MCF 10A (cell line): ENCODE measurements around the gene SMAD3. TPM values are rescaled to one million over a fixed set of nuclear protein-coding genes. Genes with fewer than 3 reads are reported as not detected.

Experiments
- BruUV-seq: library from RNA; stranded (reverse); fragments of 400-500 nt; replicated peaks from 2 replicates; lab custom pipeline; 2021; lab: Mats Ljungman, UMichigan
- CTCF ChIA-PET: fragments of 300-600 bp; sonication (Branson Sonifier 250); formaldehyde crosslinking; extraction: SDS; loops from one replicate; lab custom pipeline; 2021; ENCODE audit warnings: antibody characterized with exemption, inconsistent platforms; lab: Yijun Ruan, JAX
- POLR2A ChIA-PET: fragments of 300-600, 350-650 bp; sonication (Branson Sonifier 250); formaldehyde crosslinking; extraction: SDS; loops from one replicate; lab custom pipeline; 2020; ENCODE audit warnings: antibody characterized with exemption, inconsistent platforms; lab: Yijun Ruan, JAX
- DNase-seq: peaks from one replicate; pipeline ENCODE4 v3.0.0-alpha.2; 2018; ENCODE audit not compliant: unreplicated experiment
- H3K27ac Mint-ChIP-seq: one replicate; pipeline ENCODE4 v1.8.0; 2022; ENCODE audit warnings: mild to moderate bottlenecking, low read depth, mixed read lengths; ENCODE audit not compliant: unreplicated experiment
- H3K27me3 Mint-ChIP-seq: one replicate; pipeline ENCODE4 v1.8.0; 2022; ENCODE audit warnings: mixed read lengths; ENCODE audit not compliant: insufficient read depth, unreplicated experiment
- H3K36me3 Mint-ChIP-seq: one replicate; pipeline ENCODE4 v1.8.0; 2022; ENCODE audit warnings: mild to moderate bottlenecking, moderate library complexity, mixed read lengths; ENCODE audit not compliant: insufficient read depth, unreplicated experiment
- H3K4me1 Mint-ChIP-seq: one replicate; pipeline ENCODE4 v1.8.0; 2022; ENCODE audit warnings: mixed read lengths; ENCODE audit not compliant: insufficient read depth, unreplicated experiment
- H3K4me3 Mint-ChIP-seq: one replicate; pipeline ENCODE4 v1.8.0; 2022; ENCODE audit warnings: mild to moderate bottlenecking, moderate library complexity, mixed read lengths; ENCODE audit not compliant: unreplicated experiment
- H3K9me3 Mint-ChIP-seq: one replicate; pipeline ENCODE4 v1.8.0; 2022; ENCODE audit warnings: mixed read lengths; ENCODE audit not compliant: unreplicated experiment
- intact Hi-C: fragments of 100-400 bp; cut with micrococcal nuclease; formaldehyde crosslinking; loops from 2 replicates; pipeline ENCODE4 v1.14.1; 2022
- total RNA-seq: library from RNA; stranded (reverse); gene quantifications from 2 replicates; pipeline ENCODE4 v1.2.3, GENCODE V29; 2022
- TF ChIP-seq, protein P1 (sequence below): fragments of 200-600 bp; IDR thresholded peaks from one replicate; pipeline ENCODE4 v1.8.0; 2022; ENCODE audit warnings: antibody characterized with exemption, mild to moderate bottlenecking; ENCODE audit not compliant: unreplicated experiment

Gene SMAD3
- total RNA-seq, 1 experiment from 2014 or later = 19.9 TPM

DNA sequence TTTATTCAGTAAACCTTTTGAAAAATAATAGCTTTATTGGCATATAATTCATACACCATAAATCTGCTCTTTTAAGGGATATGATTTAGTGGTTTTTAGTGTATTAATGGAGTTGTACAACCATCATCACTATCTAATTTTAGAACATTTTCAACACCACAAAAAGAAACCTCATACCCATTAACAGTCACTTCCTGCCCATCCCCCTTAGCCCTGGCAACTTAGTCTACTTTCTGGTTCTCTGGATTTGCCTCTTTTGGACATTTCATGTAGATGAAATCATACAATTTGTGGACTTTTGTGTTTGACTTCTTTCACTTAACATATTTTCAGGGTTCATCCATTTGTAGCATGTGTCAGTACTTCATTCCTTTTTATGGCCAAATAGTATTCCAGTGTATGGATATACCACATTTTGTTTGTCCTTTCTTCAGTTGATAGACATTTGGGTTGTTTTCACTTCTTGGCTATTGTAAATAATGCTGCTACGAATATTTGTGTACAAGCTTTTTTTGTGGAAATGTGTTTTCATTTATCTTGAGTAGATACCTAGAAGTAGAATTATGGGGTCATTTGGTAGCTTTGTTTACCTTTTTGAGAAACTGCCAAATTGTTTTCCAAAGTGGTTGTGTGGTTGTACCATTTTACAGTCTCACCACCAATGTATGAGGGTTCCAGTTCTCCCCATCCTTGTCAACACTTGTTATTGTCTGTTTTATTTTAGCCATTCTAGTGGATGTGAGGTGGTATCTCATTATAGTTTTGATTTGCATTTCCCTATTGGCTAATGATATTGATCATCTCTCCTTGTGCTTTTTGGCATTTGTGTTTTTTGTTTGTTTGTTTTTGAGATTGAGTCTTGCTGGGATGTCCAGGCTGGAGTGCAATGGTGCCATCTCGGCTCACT, 45.8 kb downstream of the SMAD3 start:
- H3K9me3 Mint-ChIP-seq = no peaks in the 10 kb centered on the region
- POLR2A ChIA-PET = interaction anchor here (1.3 kb wide), 1 partner anchor 14 kb away, joined by 7 read pairs; no protein-coding TSS in a partner anchor
- no peak for DNase-seq

DNA sequence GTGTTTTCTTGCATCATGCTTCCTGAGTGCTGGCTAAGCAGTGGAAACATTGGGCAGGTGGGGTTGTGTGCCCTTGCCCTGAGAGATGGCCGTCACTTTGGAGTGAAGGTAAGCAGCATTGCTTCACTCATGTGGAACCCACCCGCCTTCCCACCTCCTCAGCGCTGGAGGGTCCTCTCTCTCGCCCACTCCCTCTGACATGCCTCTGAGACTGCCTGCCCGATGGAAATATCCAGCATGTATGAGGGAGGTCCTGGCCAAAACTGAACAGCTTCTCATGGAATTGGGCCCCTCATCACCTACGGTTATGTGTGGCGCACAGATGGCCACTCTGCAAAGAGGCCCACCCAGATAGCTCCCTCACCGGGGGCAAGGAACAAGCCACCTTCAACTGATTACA, 48.6 kb downstream of the SMAD3 start:
- Mint-ChIP-seq H3K9me3 (no peaks in the 10 kb centered on the region), H3K4me1 (peaks cover 28% of the 10 kb centered on the region), H3K4me3 (no peak overlapping the region), H3K27me3 (no peaks in the 10 kb centered on the region), H3K36me3 (peaks cover 5% of the 10 kb centered on the region), H3K27ac (no peak overlapping the region)
- no peak for DNase-seq
- ChIA-PET CTCF (no interaction called here), POLR2A (no interaction called here)
- TF ChIP-seq, protein P1, sequence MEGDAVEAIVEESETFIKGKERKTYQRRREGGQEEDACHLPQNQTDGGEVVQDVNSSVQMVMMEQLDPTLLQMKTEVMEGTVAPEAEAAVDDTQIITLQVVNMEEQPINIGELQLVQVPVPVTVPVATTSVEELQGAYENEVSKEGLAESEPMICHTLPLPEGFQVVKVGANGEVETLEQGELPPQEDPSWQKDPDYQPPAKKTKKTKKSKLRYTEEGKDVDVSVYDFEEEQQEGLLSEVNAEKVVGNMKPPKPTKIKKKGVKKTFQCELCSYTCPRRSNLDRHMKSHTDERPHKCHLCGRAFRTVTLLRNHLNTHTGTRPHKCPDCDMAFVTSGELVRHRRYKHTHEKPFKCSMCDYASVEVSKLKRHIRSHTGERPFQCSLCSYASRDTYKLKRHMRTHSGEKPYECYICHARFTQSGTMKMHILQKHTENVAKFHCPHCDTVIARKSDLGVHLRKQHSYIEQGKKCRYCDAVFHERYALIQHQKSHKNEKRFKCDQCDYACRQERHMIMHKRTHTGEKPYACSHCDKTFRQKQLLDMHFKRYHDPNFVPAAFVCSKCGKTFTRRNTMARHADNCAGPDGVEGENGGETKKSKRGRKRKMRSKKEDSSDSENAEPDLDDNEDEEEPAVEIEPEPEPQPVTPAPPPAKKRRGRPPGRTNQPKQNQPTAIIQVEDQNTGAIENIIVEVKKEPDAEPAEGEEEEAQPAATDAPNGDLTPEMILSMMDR = no peak
- BruUV-seq = no TSS peak
- intact Hi-C loops = no loop called here

More for the DNA sequence above, 45.8 kb downstream of the SMAD3 start:
- intact Hi-C loops = no loop called here
- CTCF ChIA-PET = no interaction called here
- Mint-ChIP-seq H3K36me3 (peaks cover 10% of the 10 kb centered on the region), H3K27ac (no peak overlapping the region), H3K4me3 (no peak overlapping the region), H3K27me3 (no peaks in the 10 kb centered on the region), H3K4me1 (peaks cover 22% of the 10 kb centered on the region)
- BruUV-seq = no TSS peak
- TF ChIP-seq, protein P1 = no peak

DNA sequence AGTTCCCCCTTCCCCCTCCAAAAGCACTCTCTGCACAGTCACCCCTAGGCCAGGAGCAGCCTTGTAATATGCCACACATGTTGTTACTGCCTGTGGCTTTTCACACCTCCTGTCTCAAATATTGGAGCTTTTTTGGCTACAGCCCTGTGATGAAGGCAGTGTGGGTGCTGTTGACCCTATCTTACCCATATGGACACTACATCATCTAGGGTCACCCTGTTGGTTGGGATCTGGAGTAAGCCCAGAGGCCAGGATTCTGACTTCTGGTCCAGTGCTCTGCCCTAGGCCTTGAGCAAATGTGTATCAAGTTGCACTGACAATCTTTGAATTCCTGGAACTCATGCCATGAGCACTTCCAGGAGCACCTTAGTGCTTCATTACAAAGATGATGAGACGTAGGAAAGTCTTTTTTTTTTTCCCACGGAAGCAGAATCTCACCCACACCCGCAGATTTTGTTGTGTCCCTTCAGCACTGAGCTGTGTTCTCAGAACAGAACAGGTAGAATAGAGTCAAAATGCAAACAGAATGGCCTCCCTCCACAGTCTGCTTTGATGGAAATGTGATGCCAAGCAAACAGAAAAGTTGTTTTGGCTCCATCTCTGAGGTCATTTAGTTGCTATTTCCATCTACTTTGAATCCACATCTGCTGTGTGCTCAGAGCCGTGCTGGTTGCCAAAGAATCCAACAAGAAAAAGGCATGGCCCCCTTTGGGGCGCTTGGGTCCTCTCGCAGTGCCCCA, 49.6 kb downstream of the SMAD3 start:
- no peaks in the 10 kb centered on the region for H3K27me3 Mint-ChIP-seq

More for the DNA sequence above, 49.6 kb downstream of the SMAD3 start:
- intact Hi-C loops = no loop called here
- H3K36me3 Mint-ChIP-seq = peaks cover 5% of the 10 kb centered on the region
- CTCF ChIA-PET = no interaction called here
- POLR2A ChIA-PET = interaction anchor here (0.7 to 0.8 kb wide), 2 partner anchors 41 to 49 kb away, joined by 4 read pairs; partner anchors contain the start of gene SMAD3
- no peak overlapping the region for H3K4me3 Mint-ChIP-seq
- no TSS peak for BruUV-seq
- no peak for DNase-seq
- TF ChIP-seq, protein P1 = no peak
- H3K4me1 Mint-ChIP-seq = peaks cover 33% of the 10 kb centered on the region
- no peaks in the 10 kb centered on the region for H3K9me3 Mint-ChIP-seq
- no peak overlapping the region for H3K27ac Mint-ChIP-seq
